Measurements from ENCODE around the gene GALNT10. TPM values are rescaled to one million over a fixed set of nuclear protein-coding genes. Genes with fewer than 3 reads are reported as not detected.

The GALNT10 gene
- total RNA-seq, 1 donor from 2014 or later = 11.5 TPM

GRCh38 chr5:154372661-154373060, 182.1 kb downstream of the GALNT10 start:
- Histone ChIP-seq H3K27ac (no peak overlapping the region), H3K36me3 (peaks cover 0 to 4% of the 10 kb centered on the region in 2 donors), H3K4me3 (no peak overlapping the region), H3K9me3 (no peaks in the 10 kb centered on the region), H3K4me1 (peaks cover 13% of the 10 kb centered on the region), H3K27me3 (no peaks in the 10 kb centered on the region)
- DNase-seq (ENCODE audit: extremely low spot score in 2 of 2) = no peak
- no peak for TF ChIP-seq CTCF (IDR thresholded peaks at IDR 0.05)
- TF ChIP-seq POLR2A (IDR thresholded peaks at IDR 0.05) = no peak
- no peak for TF ChIP-seq POLR2AphosphoS5 (IDR thresholded peaks at IDR 0.05; ENCODE audit: insufficient read depth in 1 of 2, low read depth in 1 of 2)
- intact Hi-C loops (cut with DNase I) = no loop called here

GRCh38 chr5:154373326-154373725, 182.8 kb downstream of the GALNT10 start:
- no peaks in the 10 kb centered on the region for H3K9me3 ChIP-seq

GRCh38 chr5:154373729-154374179, 183.2 kb downstream of the GALNT10 start:
- H3K4me1 ChIP-seq = peaks cover 2% of the 10 kb centered on the region
- no peaks in the 10 kb centered on the region for H3K9me3 ChIP-seq
- no peak overlapping the region for H3K27ac ChIP-seq
- intact Hi-C loops (cut with DNase I) = no loop called here
- DNase-seq (ENCODE audit: extremely low spot score in 2 of 2) = no peak
- TF ChIP-seq POLR2AphosphoS5 (IDR thresholded peaks at IDR 0.05; ENCODE audit: insufficient read depth in 1 of 2, low read depth in 1 of 2) = no peak
- TF ChIP-seq POLR2A (IDR thresholded peaks at IDR 0.05) = no peak
- no peak for TF ChIP-seq CTCF (IDR thresholded peaks at IDR 0.05)
- H3K4me3 ChIP-seq = no peak overlapping the region
- H3K27me3 ChIP-seq = no peaks in the 10 kb centered on the region
- H3K36me3 ChIP-seq = peaks cover 0 to 4% of the 10 kb centered on the region in 2 donors

More at GRCh38 chr5:154373326-154373725, 182.8 kb downstream of the GALNT10 start:
- H3K27me3 ChIP-seq = no peaks in the 10 kb centered on the region
- TF ChIP-seq POLR2AphosphoS5 (IDR thresholded peaks at IDR 0.05; ENCODE audit: insufficient read depth in 1 of 2, low read depth in 1 of 2) (no peak), CTCF (IDR thresholded peaks at IDR 0.05) (no peak), POLR2A (IDR thresholded peaks at IDR 0.05) (no peak)
- DNase-seq (ENCODE audit: extremely low spot score in 2 of 2) = no peak
- no peak overlapping the region for H3K4me3 ChIP-seq
- peaks cover 6% of the 10 kb centered on the region for H3K4me1 ChIP-seq
- no peak overlapping the region for H3K27ac ChIP-seq
- intact Hi-C loops (cut with DNase I) = no loop called here
- H3K36me3 ChIP-seq = peaks cover 0 to 4% of the 10 kb centered on the region in 2 donors

GRCh38 chr5:154374264-154374663, 183.7 kb downstream of the GALNT10 start:
- intact Hi-C loops (cut with DNase I) = no loop called here
- TF ChIP-seq POLR2AphosphoS5 (IDR thresholded peaks at IDR 0.05; ENCODE audit: insufficient read depth in 1 of 2, low read depth in 1 of 2) (no peak), CTCF (IDR thresholded peaks at IDR 0.05) (no peak), POLR2A (IDR thresholded peaks at IDR 0.05) (no peak)
- H3K27ac ChIP-seq = no peak overlapping the region

GRCh38 chr5:154375329-154376008, 184.9 kb downstream of the GALNT10 start:
- intact Hi-C loops (cut with DNase I) = no loop called here
- no peak overlapping the region for H3K27ac ChIP-seq
- peaks cover 0 to 4% of the 10 kb centered on the region in 2 donors for H3K36me3 ChIP-seq
- no peak for TF ChIP-seq POLR2AphosphoS5 (IDR thresholded peaks at IDR 0.05; ENCODE audit: insufficient read depth in 1 of 2, low read depth in 1 of 2)
- no peak for TF ChIP-seq POLR2A (IDR thresholded peaks at IDR 0.05)
- TF ChIP-seq CTCF (IDR thresholded peaks at IDR 0.05) = no peak
- no peaks in the 10 kb centered on the region for H3K9me3 ChIP-seq
- H3K27me3 ChIP-seq = no peaks in the 10 kb centered on the region
- DNase-seq (ENCODE audit: extremely low spot score in 2 of 2) = no peak
- H3K4me3 ChIP-seq = no peak overlapping the region
- H3K4me1 ChIP-seq = no peaks in the 10 kb centered on the region

More at GRCh38 chr5:154374264-154374663, 183.7 kb downstream of the GALNT10 start:
- DNase-seq (ENCODE audit: extremely low spot score in 2 of 2) = no peak
- Histone ChIP-seq H3K9me3 (no peaks in the 10 kb centered on the region), H3K36me3 (peaks cover 0 to 4% of the 10 kb centered on the region in 2 donors), H3K4me1 (no peaks in the 10 kb centered on the region), H3K4me3 (no peak overlapping the region), H3K27me3 (no peaks in the 10 kb centered on the region)
